Inflammatory macrophage treated with lipopolysaccharide for 1 hour (primary cell): ENCODE data around the gene STEAP1B.
A peak's percentile ranks its signal among the peaks of the same experiment; 100 is the strongest.

Source experiments
- DNase-seq, 2 donors: peaks; one replicate each; pipeline ENCODE4 v3.0.0-alpha.2; 2020 to 2022

The STEAP1B gene

DNA sequence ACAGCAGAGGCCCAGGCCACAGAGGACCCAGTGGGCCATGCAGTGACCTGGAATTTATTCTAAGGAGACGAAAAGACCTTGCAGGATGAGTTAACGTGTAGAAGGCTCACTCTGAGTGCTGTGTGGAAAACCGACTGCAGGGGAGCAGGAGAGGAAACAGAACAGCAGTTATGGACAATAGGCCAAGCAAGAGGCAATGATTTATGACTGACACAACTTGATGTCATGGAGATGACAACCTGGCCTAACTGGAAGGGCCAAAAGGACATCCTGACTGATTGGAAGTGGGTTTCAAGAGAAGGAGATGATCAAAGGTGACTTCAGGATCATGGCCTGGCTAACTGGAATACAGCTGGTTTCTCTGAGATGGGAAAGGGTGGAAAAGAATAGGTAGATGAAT is 72.9 kb downstream of the STEAP1B start:
- DNase-seq: no peak

DNA sequence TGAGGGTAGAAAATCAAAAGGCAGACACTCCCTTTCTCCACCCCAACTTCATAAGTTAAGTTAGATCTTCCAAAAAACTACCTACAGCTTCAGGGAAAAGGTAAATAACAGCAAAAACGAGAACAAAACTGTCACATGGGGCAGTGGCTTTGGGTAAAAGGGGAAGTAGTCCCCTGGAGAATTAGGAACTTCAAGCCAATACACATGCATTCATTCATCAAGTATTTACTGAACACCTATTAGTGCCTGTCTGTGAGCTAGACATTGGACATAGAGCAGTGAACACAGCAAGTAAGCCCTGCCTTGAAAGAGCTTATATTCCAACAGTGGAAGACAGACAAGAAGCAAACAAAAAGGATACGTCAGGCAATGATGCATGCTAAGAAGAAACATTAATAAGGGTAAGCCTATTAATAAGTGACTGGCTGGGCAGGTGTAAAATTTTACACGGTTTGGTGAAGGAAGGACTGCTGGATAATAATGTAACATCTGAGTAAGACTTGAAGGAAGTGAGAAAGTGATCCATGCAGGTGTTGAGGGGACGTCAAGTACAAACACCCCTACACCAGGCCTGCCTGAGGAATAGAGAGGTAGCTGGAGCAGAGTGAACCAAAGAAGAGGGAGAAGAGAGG is 73.4 kb downstream of the STEAP1B start:
- DNase-seq: peak in 1 of 2 donors; percentile 3

DNA sequence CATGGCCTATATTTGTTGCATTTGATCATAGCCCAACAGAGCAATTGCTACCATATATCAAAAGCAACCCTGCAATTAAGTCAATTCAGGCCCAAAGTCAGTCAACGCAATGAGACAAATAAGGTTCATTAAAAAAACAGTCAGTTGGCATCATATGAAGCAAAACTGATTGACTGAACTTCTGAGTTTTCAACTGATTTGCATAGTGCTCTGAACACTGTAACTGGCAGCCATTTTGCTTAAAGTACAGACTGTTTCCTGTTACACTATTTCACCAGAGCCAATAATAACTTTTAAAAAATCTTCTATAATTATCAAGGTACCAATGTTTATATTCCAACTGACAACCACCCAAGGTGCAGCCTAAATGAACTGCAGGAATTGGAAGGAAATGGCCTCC is 74.6 kb downstream of the STEAP1B start:
- no peak for DNase-seq

GRCh38 chr7:22422831-22423615 is 77.0 kb downstream of the STEAP1B start:
- no peak for DNase-seq

- DNase-seq: no peak
Measured at GRCh38 chr7:22420973-22421635, 78.9 kb downstream of the STEAP1B start.

- no peak for DNase-seq
Measured at GRCh38 chr7:22420008-22420407, 80.0 kb downstream of the STEAP1B start.

DNA sequence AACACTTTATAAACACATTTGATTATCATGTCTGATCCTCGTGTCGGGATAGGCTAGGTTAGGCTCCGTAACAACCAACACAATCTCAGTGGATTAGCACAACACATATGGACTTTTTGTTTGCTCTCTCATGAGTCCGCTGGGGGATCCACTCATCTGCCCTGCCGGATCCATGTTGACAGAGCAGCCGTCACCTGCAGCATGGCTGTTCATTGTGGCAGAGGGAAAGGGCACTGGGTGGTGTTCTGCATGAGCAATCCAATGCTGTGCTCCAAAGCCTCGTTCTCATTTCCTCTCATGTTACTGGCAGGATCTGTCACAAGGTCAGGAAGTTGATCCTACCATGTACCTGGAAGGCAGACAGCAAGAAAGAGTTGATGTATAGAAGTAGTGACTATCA is 80.5 kb downstream of the STEAP1B start:
- DNase-seq: no peak

DNA sequence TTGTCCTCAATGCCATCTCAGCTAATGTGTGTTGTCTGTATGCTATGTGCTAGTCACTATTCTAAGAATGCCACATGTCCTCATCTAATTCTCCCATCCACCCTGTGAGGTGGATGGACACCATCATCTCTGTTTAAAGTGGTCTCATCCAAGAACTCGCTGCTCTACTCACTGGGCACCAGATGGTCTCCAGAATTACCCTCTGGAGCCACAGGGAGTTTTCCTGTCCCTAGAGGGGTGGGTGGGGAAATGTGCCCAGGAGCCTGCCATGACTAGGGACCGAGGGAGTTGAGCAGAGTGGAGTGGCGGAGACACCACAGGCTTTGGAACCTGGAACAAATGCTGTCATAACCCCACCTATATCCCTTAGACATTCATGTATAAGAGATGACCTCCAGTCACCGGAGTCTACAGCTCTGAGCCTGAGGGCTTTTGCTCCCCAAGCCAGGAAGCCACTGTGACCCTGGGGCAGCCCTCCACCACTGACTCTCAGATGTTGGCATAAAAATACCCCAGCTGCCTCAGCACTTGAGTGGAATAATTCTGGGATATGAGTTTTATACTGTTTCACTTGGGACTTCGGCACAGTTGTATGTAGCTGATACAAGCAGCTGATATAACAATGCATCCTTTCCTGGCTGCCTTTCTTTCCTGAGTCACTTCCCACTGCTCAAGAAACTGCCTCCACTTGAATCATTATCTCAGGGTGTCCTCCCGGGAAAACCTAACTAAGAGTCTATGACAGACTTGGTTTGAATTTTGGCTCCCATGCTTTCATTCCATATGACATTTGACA is 81.5 kb downstream of the STEAP1B start:
- DNase-seq: no peak

DNA sequence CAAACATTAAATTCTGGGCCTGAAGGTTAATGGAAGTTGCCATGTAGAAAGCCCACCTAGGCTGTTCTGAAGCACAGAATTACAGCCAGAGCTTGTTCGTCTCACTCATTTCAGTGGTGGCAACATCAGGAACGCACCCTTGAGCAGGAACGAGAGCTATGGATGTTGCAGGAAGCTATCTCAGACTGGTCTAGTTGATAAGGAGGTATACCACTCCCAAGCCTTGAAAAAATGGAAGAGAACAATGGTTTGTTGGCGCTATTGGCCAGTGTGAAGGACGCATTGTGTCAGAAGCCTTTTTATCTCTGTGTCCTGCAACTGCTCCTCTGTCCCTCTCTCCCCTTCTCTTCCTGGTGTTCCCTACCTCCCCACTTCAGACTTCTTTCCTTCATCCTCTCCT is 82.1 kb downstream of the STEAP1B start:
- DNase-seq: no peak

DNA sequence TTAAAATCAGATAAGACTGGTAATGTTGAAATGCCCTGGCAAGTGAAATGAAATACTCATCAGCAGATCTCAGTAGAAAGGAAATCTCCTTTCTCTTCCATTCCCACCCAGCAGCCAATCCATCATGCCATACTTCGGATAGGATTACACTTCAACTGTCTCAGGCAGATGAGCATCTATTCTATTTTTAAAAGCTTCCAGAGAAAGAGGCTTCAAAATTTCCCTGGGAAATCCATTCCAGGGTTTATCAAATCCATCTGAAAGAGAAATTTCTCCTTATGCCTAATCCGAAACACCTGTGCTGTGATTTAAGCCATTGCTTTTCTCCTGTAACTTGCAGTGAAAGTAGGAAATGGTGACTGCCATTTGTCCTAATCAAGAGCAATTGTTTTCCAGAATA is 82.6 kb downstream of the STEAP1B start:
- no peak for DNase-seq

- DNase-seq: no peak
Measured at GRCh38 chr7:22414424-22414823, 85.6 kb downstream of the STEAP1B start.

DNA sequence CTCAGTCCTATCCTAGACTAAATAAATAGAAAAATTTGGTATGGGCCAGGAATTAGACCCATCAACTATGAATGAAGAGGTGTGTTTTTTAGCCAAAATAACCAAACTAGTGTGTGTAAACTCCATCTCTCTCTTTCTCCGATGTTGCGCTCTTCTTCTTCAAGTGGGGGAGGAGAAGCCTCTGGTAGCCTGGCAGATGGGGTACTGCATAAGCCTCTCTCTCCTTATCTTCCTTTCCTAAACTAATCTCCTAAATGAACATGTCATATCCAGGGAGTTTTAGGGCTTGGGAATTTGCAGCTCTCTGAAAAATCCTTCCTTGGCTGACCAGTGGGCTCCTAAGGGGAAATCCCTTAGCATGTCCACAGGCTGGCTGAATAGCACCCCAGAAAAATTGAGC is 86.8 kb downstream of the STEAP1B start:
- no peak for DNase-seq

DNA sequence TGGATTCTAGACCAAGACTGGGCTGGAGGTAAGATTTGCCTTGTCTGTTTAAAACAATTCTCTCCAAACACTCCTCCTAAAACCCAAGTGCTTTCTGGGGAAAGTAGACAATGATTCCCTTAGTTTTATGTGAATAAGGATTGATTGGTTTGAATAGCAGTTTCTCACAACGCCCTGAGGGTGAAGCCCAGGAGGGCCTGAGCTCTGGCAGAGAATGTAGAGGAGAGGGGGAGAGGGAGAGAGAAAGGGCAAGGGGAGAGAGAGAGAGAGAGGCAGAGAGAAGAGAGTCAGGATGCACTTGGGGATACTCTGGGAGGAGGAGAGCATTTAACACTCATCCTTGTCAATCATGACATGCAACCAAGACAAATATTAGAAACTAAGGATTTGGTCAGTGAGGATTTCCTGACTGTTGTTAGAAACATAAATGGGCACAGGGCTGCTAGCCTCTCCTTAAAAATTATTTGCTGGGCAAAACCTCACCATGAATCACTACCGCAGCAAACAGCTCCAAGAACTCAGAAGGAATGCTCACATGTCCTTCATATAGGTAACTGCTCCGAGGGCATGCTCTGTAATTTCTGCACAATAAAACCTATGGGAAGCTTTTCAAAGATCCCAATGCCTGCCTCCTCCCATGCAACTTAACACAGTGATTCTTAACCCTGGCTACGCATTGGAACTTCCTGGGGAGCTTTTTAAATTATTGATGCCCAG is 87.9 kb downstream of the STEAP1B start:
- DNase-seq: no peak

DNA sequence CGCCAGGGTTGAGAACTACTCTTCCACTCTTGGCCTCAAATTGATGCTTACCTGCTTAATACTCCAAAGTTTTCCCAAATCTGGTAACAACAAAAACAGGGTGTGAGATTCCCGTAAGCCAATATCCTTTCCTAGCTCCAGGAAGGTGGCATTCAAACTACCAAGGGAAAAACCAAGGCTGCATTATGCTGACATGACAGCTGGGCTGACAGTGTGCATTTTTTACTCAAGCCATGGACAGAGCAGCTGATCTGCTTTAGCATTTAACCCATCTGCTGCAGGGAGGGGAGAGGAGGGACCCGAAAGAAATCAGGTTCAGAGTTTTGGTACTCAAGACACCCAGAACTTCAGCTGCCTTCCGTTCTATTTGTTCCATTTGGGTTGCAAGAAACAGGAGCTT is 93.3 kb downstream of the STEAP1B start:
- no peak for DNase-seq

- no peak for DNase-seq
Measured at GRCh38 chr7:22404421-22405023, 95.5 kb downstream of the STEAP1B start.

- no peak for DNase-seq
Measured at GRCh38 chr7:22403344-22403743, 96.6 kb downstream of the STEAP1B start.

- no peak for DNase-seq
Measured at GRCh38 chr7:22402250-22402649, 97.7 kb downstream of the STEAP1B start.

GRCh38 chr7:22400936-22401553 is 98.9 kb downstream of the STEAP1B start:
- no peak for DNase-seq

DNA sequence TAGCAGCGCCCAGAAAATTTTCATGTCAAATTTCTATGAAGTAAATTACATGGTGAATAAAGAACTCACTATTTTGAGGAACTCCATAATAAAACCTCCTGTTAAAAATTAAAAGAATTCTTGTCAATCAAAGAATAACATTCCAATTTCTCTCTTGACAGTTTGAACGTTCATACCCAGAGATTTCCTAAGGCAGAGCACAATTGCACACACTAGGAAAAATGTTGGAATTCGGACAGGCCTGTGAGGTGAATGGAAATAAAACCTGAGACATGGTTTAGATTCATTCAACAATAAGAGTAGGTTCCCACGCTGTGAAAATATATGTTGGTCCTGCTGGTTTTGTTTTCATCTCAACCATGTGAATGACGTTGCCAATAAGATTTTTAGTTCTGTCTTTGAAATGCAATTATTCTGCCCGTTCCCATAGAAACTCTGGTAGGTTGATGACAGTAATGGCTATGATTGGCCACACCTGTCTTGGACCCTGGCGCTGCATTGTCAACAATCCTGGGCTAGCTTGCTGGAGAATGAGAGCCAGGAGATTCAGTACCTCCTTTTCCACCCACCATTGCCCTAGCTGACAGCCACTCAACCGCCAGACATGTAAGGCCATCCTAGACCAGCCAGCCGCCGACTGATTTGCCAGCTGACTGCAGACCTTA is 99.7 kb downstream of the STEAP1B start:
- no peak for DNase-seq

GRCh38 chr7:22399546-22399945 is 100.4 kb downstream of the STEAP1B start:
- DNase-seq: no peak

- no peak for DNase-seq
Measured at GRCh38 chr7:22399091-22399490, 100.9 kb downstream of the STEAP1B start.
